Measurements from ENCODE around the gene IFI6.
"Not testable (repeated sequence)": the region's sequence is repeated elsewhere in the genome, so short reads cannot be mapped to it uniquely, and the experiment has no call there.

Gene IFI6

GRCh38 chr1:27649306-27649635 is 22.7 kb downstream of the IFI6 start:
- no peak for DNase-seq

GRCh38 chr1:27648602-27649305 is 23.2 kb downstream of the IFI6 start:
- no peak for DNase-seq

GRCh38 chr1:27647328-27647727 is 24.7 kb downstream of the IFI6 start:
- no peak for DNase-seq

GRCh38 chr1:27646676-27647075 is 25.3 kb downstream of the IFI6 start:
- DNase-seq = no peak

GRCh38 chr1:27645071-27645415 is 26.9 kb downstream of the IFI6 start:
- DNase-seq = no peak

GRCh38 chr1:27644369-27645070 is 27.5 kb downstream of the IFI6 start:
- DNase-seq = no peak

GRCh38 chr1:27643600-27644368 is 28.2 kb downstream of the IFI6 start:
- DNase-seq = peak; percentile 26 to 55 (median 42)

- not testable (repeated sequence) for DNase-seq
Observed at GRCh38 chr1:27640514-27640913, 31.5 kb downstream of the IFI6 start.

- DNase-seq = no peak
Observed at GRCh38 chr1:27638805-27639204, 33.2 kb downstream of the IFI6 start.

- DNase-seq = no peak
Observed at GRCh38 chr1:27638047-27638734, 33.8 kb downstream of the IFI6 start.

GRCh38 chr1:27635396-27636142 is 36.4 kb downstream of the IFI6 start:
- no peak for DNase-seq

- no peak for DNase-seq
Observed at GRCh38 chr1:27634985-27635367, 37.0 kb downstream of the IFI6 start, which contains the start of gene FGR. TSS of gene FGR (minus strand) at chr1:27635185. CDS start at chr1:27623916, 11,269 bp downstream.

GRCh38 chr1:27634177-27634984 is 37.6 kb downstream of the IFI6 start:
- DNase-seq = peak in 2 of 4 experiments; percentile 22 to 26

- no peak for DNase-seq
Observed at GRCh38 chr1:27633640-27634176, 38.3 kb downstream of the IFI6 start.

- no peak for DNase-seq
Observed at GRCh38 chr1:27633298-27633610, 38.7 kb downstream of the IFI6 start.

GRCh38 chr1:27632387-27633297 is 39.4 kb downstream of the IFI6 start:
- DNase-seq = no peak

- no peak for DNase-seq
Observed at GRCh38 chr1:27630859-27631491, 41.0 kb downstream of the IFI6 start.

- DNase-seq = no peak
Observed at GRCh38 chr1:27628712-27629111, 43.3 kb downstream of the IFI6 start.

- not testable (repeated sequence) for DNase-seq
Observed at GRCh38 chr1:27627733-27628132, 44.3 kb downstream of the IFI6 start.

- DNase-seq = no peak
Observed at GRCh38 chr1:27627061-27627460, 44.9 kb downstream of the IFI6 start.

Measured in activated CD4-positive, CD25-positive, alpha-beta regulatory T cell (primary cell).